HG03103 (cell line): Measurements from ENCODE around the gene PCDHGA5.
"Not testable (repeated sequence)": the region's sequence is repeated elsewhere in the genome, so short reads cannot be mapped to it uniquely, and the experiment has no call there.

Experiments used
- ATAC-seq: cut with Tn5 transposase; IDR thresholded peaks from one replicate; pipeline ENCODE4 v1.9.1; 2021; ENCODE audit warnings: low read depth; ENCODE audit not compliant: unreplicated experiment

Gene PCDHGA5

DNA sequence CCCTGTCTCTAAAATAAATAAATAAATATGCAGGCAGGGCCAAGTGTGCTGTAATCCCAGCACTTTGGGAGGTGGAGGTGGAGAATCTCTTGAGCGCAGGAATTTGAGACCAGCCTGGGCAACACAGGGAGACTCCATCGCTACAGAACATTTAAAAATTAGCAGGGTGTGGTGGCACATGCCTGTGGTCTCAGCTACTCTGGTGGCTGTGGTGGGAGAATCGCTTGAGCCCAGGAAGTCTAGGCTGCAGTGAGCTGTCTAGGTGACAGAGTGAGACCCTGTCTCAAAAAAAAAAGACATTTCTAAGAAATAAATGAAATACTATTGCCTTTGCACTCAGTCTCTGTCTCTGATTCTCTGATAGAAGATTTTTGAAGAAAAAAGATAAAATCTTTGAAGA lies 47.6 kb downstream of the PCDHGA5 start:
- no peak for ATAC-seq

DNA sequence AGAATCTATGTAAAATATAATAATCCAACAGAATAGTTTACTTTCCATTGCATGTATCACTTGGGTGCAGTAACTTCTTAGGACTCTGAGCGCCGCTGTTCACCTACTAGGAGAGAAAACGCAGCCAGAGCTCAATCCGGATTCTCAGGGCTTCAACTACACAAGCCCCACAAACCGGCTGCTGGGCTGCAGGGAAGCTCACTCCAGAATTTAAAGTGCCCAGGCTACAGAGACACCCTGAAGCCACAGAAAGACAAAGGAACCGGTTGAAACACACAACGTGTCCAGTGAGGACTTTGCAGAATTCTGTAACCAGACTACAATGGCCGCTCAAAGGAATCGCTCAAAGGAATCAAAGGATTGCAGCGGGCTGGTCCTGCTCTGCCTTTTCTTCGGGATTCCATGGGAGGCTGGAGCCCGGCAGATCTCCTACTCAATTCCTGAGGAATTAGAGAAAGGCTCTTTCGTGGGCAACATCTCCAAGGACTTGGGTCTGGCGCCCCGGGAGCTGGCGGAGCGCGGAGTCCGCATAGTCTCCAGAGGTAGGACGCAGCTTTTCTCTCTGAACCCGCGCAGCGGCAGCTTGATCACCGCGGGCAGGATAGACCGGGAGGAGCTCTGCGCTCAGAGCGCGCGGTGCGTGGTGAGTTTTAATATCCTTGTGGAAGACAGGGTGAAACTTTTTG lies 49.0 kb downstream of the PCDHGA5 start, which contains the start of gene PCDHGA10:
TSS of gene PCDHGA10 (plus strand) at position 134 of the 686 bp plus-strand sequence. CDS start at position 323, 189 bp downstream.
- ATAC-seq: peak; percentile 46

DNA sequence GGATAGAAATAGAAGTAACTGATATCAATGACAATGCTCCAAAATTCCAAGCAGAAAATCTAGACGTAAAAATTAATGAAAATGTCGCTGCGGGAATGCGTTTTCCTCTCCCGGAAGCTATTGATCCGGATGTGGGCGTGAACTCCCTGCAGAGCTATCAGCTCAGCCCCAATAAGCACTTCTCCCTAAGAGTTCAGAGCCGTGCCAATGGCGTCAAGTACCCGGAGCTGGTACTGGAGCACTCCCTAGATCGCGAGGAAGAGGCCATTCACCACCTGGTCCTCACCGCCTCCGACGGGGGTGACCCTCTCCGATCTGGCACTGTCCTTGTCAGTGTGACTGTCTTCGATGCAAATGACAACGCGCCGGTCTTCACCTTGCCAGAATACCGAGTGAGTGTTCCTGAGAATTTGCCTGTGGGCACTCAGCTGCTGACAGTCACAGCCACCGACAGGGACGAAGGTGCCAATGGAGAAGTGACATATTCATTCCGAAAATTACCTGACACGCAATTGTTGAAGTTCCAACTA lies 49.6 kb downstream of the PCDHGA5 start:
- no peak for ATAC-seq

DNA sequence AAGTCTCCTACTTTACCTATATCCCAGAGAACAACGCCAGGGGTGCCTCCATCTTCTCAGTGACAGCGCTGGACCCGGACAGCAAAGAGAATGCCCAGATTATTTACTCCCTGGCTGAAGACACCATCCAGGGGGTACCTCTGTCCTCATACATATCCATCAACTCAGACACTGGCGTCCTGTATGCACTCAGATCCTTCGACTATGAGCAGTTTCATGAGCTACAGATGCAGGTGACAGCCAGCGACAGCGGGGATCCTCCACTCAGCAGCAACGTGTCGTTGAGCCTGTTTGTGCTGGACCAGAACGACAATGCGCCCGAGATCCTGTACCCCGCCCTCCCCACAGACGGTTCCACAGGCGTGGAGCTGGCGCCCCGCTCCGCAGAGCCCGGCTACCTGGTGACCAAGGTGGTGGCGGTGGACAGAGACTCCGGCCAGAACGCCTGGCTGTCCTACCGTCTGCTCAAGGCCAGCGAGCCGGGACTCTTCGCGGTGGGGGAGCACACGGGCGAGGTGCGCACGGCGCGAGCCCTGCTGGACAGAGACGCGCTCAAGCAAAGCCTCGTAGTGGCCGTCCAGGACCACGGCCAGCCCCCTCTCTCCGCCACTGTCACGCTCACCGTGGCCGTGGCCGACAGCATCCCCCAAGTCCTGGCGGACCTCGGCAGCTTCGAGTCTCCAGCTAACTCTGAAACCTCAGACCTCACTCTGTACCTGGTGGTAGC lies 50.7 kb downstream of the PCDHGA5 start:
- ATAC-seq: not testable (repeated sequence)

DNA sequence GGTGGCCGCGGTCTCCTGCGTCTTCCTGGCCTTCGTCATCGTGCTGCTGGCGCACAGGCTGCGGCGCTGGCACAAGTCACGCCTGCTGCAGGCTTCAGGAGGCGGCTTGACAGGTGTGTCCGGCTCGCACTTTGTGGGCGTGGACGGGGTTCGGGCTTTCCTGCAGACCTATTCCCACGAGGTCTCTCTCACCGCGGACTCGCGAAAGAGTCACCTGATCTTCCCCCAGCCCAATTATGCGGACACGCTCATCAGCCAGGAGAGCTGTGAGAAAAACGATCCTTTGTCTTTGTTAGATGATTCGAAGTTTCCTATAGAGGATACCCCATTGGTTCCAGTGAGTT lies 51.3 kb downstream of the PCDHGA5 start:
- ATAC-seq: not testable (repeated sequence)
